ENCODE results near the gene AGAP4.
"Not testable (repeated sequence)": the region's sequence is repeated elsewhere in the genome, so short reads cannot be mapped to it uniquely, and the experiment has no call there.

Gene AGAP4

DNA sequence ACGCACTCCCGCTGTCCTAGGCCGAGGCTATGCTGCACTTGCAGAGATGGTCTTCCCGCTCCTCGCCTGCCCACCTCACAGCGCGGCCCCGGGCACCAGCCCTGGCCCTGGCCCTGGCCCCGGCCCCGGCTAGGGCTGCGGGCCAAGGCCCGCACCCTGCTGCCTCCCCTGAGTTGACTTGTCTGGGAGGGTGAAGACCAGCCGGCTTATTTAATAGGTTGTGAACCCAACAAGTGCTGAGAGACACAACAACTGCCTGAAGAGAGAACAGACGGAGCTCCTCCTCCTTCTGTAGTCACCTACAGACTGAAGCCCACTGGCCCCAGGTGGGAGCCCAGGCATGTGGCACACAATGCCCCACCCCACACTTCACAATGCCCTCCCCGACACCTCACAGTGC is at the start of gene AGAP4:
Gene AGAP4, minus strand, starts transcription at position 101 of the 400 bp plus-strand sequence. CDS start 153 bp downstream, outside the sequence.
- H3K4me1 ChIP-seq (ENCODE audit: control insufficient read depth, low read length); H3K27me3 ChIP-seq (ENCODE audit: control insufficient read depth, low read length); H4K20me1 ChIP-seq (ENCODE audit: control insufficient read depth, insufficient read depth, low read depth, low read length); H3K9me2 ChIP-seq (replicated peaks; ENCODE audit: control insufficient read depth, low read length); H3K9me3 ChIP-seq (ENCODE audit: control insufficient read depth, insufficient read depth, low read length); H3K4me2 ChIP-seq (ENCODE audit: low read length); H3F3A ChIP-seq (ENCODE audit: control insufficient read depth, insufficient read depth); H3K4me3 ChIP-seq (ENCODE audit: low read length); H3K79me2 ChIP-seq (ENCODE audit: control insufficient read depth, low read length); H3K27ac ChIP-seq (ENCODE audit: low read depth, low read length); H3K36me3 ChIP-seq (ENCODE audit: control insufficient read depth, low read length): not testable (repeated sequence)

DNA sequence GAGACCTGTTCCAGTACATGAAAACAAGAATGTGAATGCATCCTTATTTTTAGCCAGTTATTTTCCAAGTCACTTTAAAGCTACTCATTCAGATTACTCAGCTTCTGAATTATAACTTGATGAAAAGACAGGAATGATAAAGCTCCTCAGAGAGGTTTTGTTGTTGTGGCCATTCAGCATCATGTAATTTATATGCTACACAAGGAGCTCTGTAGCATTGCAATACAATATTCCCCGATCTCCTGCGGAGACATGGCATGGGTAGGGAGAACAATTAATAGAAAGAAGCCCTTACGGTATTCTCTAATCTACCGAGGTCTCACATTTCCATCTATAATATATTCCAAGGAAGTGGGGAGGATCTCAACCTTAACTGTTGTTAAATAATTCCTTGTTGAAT is 43.4 kb upstream of the AGAP4 start:
- H3K4me1 ChIP-seq (ENCODE audit: control insufficient read depth, low read length); H3K79me2 ChIP-seq (ENCODE audit: control insufficient read depth, low read length); H3K4me3 ChIP-seq (ENCODE audit: low read length); H3K4me2 ChIP-seq (ENCODE audit: low read length); H3K9me3 ChIP-seq (ENCODE audit: control insufficient read depth, insufficient read depth, low read length); H3K36me3 ChIP-seq (ENCODE audit: control insufficient read depth, low read length); H4K20me1 ChIP-seq (ENCODE audit: control insufficient read depth, insufficient read depth, low read depth, low read length); H3K27me3 ChIP-seq (ENCODE audit: control insufficient read depth, low read length); H3F3A ChIP-seq (ENCODE audit: control insufficient read depth, insufficient read depth); H3K27ac ChIP-seq (ENCODE audit: low read depth, low read length); H3K9me2 ChIP-seq (replicated peaks; ENCODE audit: control insufficient read depth, low read length): not testable (repeated sequence)

GRCh38 chr10:45889539-45890230 is 42.4 kb upstream of the AGAP4 start:
- H3K9me3 ChIP-seq (ENCODE audit: control insufficient read depth, insufficient read depth, low read length); H3K9me2 ChIP-seq (replicated peaks; ENCODE audit: control insufficient read depth, low read length); H3K4me3 ChIP-seq (ENCODE audit: low read length); H3K27me3 ChIP-seq (ENCODE audit: control insufficient read depth, low read length); H3K36me3 ChIP-seq (ENCODE audit: control insufficient read depth, low read length); H3F3A ChIP-seq (ENCODE audit: control insufficient read depth, insufficient read depth); H4K20me1 ChIP-seq (ENCODE audit: control insufficient read depth, insufficient read depth, low read depth, low read length); H3K27ac ChIP-seq (ENCODE audit: low read depth, low read length); H3K4me2 ChIP-seq (ENCODE audit: low read length); H3K4me1 ChIP-seq (ENCODE audit: control insufficient read depth, low read length); H3K79me2 ChIP-seq (ENCODE audit: control insufficient read depth, low read length): not testable (repeated sequence)

GRCh38 chr10:45882880-45883279 is 35.6 kb upstream of the AGAP4 start:
- not testable (repeated sequence) for H3K4me2 ChIP-seq (ENCODE audit: low read length); H3F3A ChIP-seq (ENCODE audit: control insufficient read depth, insufficient read depth); H3K27ac ChIP-seq (ENCODE audit: low read depth, low read length); H3K79me2 ChIP-seq (ENCODE audit: control insufficient read depth, low read length); H3K4me1 ChIP-seq (ENCODE audit: control insufficient read depth, low read length); H3K27me3 ChIP-seq (ENCODE audit: control insufficient read depth, low read length); H4K20me1 ChIP-seq (ENCODE audit: control insufficient read depth, insufficient read depth, low read depth, low read length); H3K9me3 ChIP-seq (ENCODE audit: control insufficient read depth, insufficient read depth, low read length); H3K9me2 ChIP-seq (replicated peaks; ENCODE audit: control insufficient read depth, low read length); H3K4me3 ChIP-seq (ENCODE audit: low read length); H3K36me3 ChIP-seq (ENCODE audit: control insufficient read depth, low read length)

- H3K4me1 ChIP-seq (ENCODE audit: control insufficient read depth, low read length); H3K4me3 ChIP-seq (ENCODE audit: low read length); H3K9me2 ChIP-seq (replicated peaks; ENCODE audit: control insufficient read depth, low read length): not testable (repeated sequence)
Measured at GRCh38 chr10:45865404-45865803, 18.1 kb upstream of the AGAP4 start.

DNA sequence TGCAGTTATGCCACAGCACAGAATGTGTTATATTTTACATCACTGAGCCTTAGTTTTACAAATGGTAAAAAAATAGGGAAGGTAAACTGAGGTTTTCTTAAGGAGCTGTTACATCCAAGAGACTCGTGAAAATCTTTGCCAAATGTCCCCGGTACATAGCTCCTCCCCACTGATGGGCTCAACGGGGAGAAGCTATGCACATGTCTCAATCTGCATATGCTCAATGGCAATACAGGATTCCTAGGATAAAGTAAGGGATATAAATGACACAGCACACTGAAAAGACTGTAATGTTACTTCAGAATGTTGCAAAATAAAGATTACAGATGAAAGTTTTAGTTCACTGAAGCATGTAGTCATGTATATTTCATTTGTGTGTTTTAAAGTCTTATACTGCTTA is 17.0 kb upstream of the AGAP4 start:
- not testable (repeated sequence) for H3K36me3 ChIP-seq (ENCODE audit: control insufficient read depth, low read length); H3K4me3 ChIP-seq (ENCODE audit: low read length); H4K20me1 ChIP-seq (ENCODE audit: control insufficient read depth, insufficient read depth, low read depth, low read length); H3K4me1 ChIP-seq (ENCODE audit: control insufficient read depth, low read length); H3F3A ChIP-seq (ENCODE audit: control insufficient read depth, insufficient read depth); H3K9me3 ChIP-seq (ENCODE audit: control insufficient read depth, insufficient read depth, low read length); H3K9me2 ChIP-seq (replicated peaks; ENCODE audit: control insufficient read depth, low read length); H3K27me3 ChIP-seq (ENCODE audit: control insufficient read depth, low read length); H3K27ac ChIP-seq (ENCODE audit: low read depth, low read length); H3K4me2 ChIP-seq (ENCODE audit: low read length); H3K79me2 ChIP-seq (ENCODE audit: control insufficient read depth, low read length)

More at GRCh38 chr10:45865404-45865803, 18.1 kb upstream of the AGAP4 start:
- H3K36me3 ChIP-seq (ENCODE audit: control insufficient read depth, low read length); H3F3A ChIP-seq (ENCODE audit: control insufficient read depth, insufficient read depth); H4K20me1 ChIP-seq (ENCODE audit: control insufficient read depth, insufficient read depth, low read depth, low read length); H3K79me2 ChIP-seq (ENCODE audit: control insufficient read depth, low read length); H3K27ac ChIP-seq (ENCODE audit: low read depth, low read length); H3K27me3 ChIP-seq (ENCODE audit: control insufficient read depth, low read length); H3K4me2 ChIP-seq (ENCODE audit: low read length); H3K9me3 ChIP-seq (ENCODE audit: control insufficient read depth, insufficient read depth, low read length): not testable (repeated sequence)

DNA sequence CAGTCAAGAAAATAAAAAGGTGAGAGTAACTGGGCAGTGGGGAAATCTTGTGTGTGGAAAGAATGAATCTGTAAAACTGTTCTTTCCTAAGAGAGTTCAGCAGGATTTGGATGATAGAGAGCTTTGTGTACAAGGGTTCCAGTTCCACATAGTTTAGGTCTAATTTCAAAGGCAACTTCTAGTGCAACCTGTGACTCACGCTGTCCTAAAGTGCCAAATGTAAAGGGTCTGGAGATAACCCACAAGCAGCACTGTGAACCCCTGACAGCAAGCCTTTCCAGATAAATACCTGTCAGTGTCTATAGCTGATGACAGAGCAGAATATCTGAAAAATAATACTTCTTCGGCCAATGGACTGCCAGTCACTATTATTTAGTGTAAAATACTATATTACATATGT is 16.3 kb upstream of the AGAP4 start:
- not testable (repeated sequence) for H3K9me2 ChIP-seq (replicated peaks; ENCODE audit: control insufficient read depth, low read length); H3K27me3 ChIP-seq (ENCODE audit: control insufficient read depth, low read length); H3K9me3 ChIP-seq (ENCODE audit: control insufficient read depth, insufficient read depth, low read length); H3K27ac ChIP-seq (ENCODE audit: low read depth, low read length); H3K4me3 ChIP-seq (ENCODE audit: low read length); H4K20me1 ChIP-seq (ENCODE audit: control insufficient read depth, insufficient read depth, low read depth, low read length); H3K4me2 ChIP-seq (ENCODE audit: low read length); H3K4me1 ChIP-seq (ENCODE audit: control insufficient read depth, low read length); H3K79me2 ChIP-seq (ENCODE audit: control insufficient read depth, low read length); H3K36me3 ChIP-seq (ENCODE audit: control insufficient read depth, low read length); H3F3A ChIP-seq (ENCODE audit: control insufficient read depth, insufficient read depth)

DNA sequence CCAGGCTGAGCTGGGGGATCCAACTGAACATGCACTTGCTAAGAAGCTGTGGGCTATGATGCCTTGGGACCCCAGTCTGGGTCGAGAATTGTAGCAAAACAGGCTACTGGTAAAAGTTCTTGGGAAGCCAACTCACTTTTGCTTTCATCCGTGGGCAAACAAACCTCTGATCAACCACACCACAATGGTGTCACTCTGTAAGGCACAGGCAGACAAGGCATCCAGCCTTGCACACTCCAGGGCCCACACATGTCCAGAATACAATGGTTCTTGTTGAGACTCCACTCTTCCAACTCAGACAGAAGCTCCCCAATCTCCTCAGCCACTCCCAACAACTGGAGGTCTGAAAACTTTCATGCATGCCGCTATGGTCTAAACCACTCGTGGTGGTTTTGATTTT is 10.6 kb upstream of the AGAP4 start:
- not testable (repeated sequence) for H3K4me2 ChIP-seq (ENCODE audit: low read length); H3F3A ChIP-seq (ENCODE audit: control insufficient read depth, insufficient read depth); H3K4me1 ChIP-seq (ENCODE audit: control insufficient read depth, low read length); H3K9me2 ChIP-seq (replicated peaks; ENCODE audit: control insufficient read depth, low read length); H3K27ac ChIP-seq (ENCODE audit: low read depth, low read length); H4K20me1 ChIP-seq (ENCODE audit: control insufficient read depth, insufficient read depth, low read depth, low read length); H3K27me3 ChIP-seq (ENCODE audit: control insufficient read depth, low read length); H3K79me2 ChIP-seq (ENCODE audit: control insufficient read depth, low read length); H3K4me3 ChIP-seq (ENCODE audit: low read length); H3K36me3 ChIP-seq (ENCODE audit: control insufficient read depth, low read length); H3K9me3 ChIP-seq (ENCODE audit: control insufficient read depth, insufficient read depth, low read length)
